GM18951 (cell line): ENCODE measurements around the gene ENOX2.

Source experiments
- POLR2A ChIP-seq: IDR thresholded peaks from 4 replicates; pipeline ENCODE4 v1.6.1; 2011; ENCODE audit warnings: mild to moderate bottlenecking; ENCODE audit not compliant: insufficient read length, insufficient read depth; ENCODE audit errors: extremely low read depth
- in situ Hi-C: fragments of 300-500 bp; cut with MboI; formaldehyde crosslinking; loops from one replicate; pipeline ENCODE4 v1.12.0; 2022; ENCODE audit warnings: low sequenced_read_pairs, mixed read lengths, inconsistent platforms; ENCODE audit not compliant: unreplicated experiment

ENOX2 gene

GRCh38 chrX:130746077-130746476, 156.9 kb downstream of the ENOX2 start:
- in situ Hi-C loops, result no loop called here
- TF ChIP-seq POLR2A, result no peak

GRCh38 chrX:130741584-130741983, 161.4 kb downstream of the ENOX2 start:
- in situ Hi-C loops, result no loop called here
- TF ChIP-seq POLR2A, result no peak

GRCh38 chrX:130741151-130741550, 161.9 kb downstream of the ENOX2 start:
- TF ChIP-seq POLR2A, result no peak
- in situ Hi-C loops, result no loop called here

GRCh38 chrX:130738638-130739195, 164.3 kb downstream of the ENOX2 start:
- no peak for TF ChIP-seq POLR2A
- in situ Hi-C loops, result no loop called here

GRCh38 chrX:130734713-130735112, 168.3 kb downstream of the ENOX2 start:
- in situ Hi-C loops, result no loop called here
- no peak for TF ChIP-seq POLR2A

GRCh38 chrX:130728208-130728607, 174.8 kb downstream of the ENOX2 start:
- no peak for TF ChIP-seq POLR2A
- in situ Hi-C loops, result no loop called here

- TF ChIP-seq POLR2A, result no peak
- in situ Hi-C loops, result no loop called here
These were observed 176.3 kb downstream of the ENOX2 start for GRCh38 chrX:130726661-130727060.

- in situ Hi-C loops, result no loop called here
- no peak for TF ChIP-seq POLR2A
These were observed 177.5 kb downstream of the ENOX2 start for GRCh38 chrX:130725519-130725918.

GRCh38 chrX:130719413-130719812, 183.6 kb downstream of the ENOX2 start:
- TF ChIP-seq POLR2A, result no peak
- in situ Hi-C loops, result no loop called here

- no peak for TF ChIP-seq POLR2A
- in situ Hi-C loops, result no loop called here
These were observed 184.9 kb downstream of the ENOX2 start for GRCh38 chrX:130718137-130718536.

GRCh38 chrX:130716781-130717413, 186.1 kb downstream of the ENOX2 start:
- TF ChIP-seq POLR2A, result no peak
- in situ Hi-C loops, result no loop called here

- TF ChIP-seq POLR2A, result no peak
- in situ Hi-C loops, result no loop called here
These were observed 186.7 kb downstream of the ENOX2 start for GRCh38 chrX:130716346-130716745.

- TF ChIP-seq POLR2A, result no peak
- in situ Hi-C loops, result no loop called here
These were observed 187.7 kb downstream of the ENOX2 start for GRCh38 chrX:130715299-130715698.

GRCh38 chrX:130714665-130715064, 188.3 kb downstream of the ENOX2 start:
- no peak for TF ChIP-seq POLR2A
- in situ Hi-C loops, result no loop called here
